Mesothelial cell of epicardium (in vitro differentiated cells): ENCODE measurements around the gene ZPR1. TPM values are rescaled to one million over a fixed set of nuclear protein-coding genes. Genes with fewer than 3 reads are reported as not detected.
"Not testable (repeated sequence)": the region's sequence is repeated elsewhere in the genome, so short reads cannot be mapped to it uniquely, and the experiment has no call there.

Source experiments
- DNase-seq, 2 experiments: peaks; one replicate each; pipeline ENCODE4 v3.0.0; 2021; ENCODE audit warnings: low spot score in 2 of 2; ENCODE audit not compliant: unreplicated experiment in 2 of 2
- H3K27ac Mint-ChIP-seq: 2 replicates; pipeline ENCODE4 v1.8.0; 2021; ENCODE audit warnings: mixed read lengths
- H3K27me3 Mint-ChIP-seq: 2 replicates; pipeline ENCODE4 v1.8.0; 2021; ENCODE audit warnings: low read depth, mixed read lengths
- H3K36me3 Mint-ChIP-seq: 2 replicates; pipeline ENCODE4 v1.8.0; 2021; ENCODE audit warnings: mixed read lengths
- H3K4me1 Mint-ChIP-seq: 2 replicates; pipeline ENCODE4 v1.8.0; 2021; ENCODE audit warnings: mixed read lengths
- H3K4me3 Mint-ChIP-seq: 2 replicates; pipeline ENCODE4 v1.8.0; 2021; ENCODE audit warnings: mild to moderate bottlenecking, moderate library complexity, mixed read lengths
- H3K9me3 Mint-ChIP-seq: 2 replicates; pipeline ENCODE4 v1.8.0; 2021; ENCODE audit warnings: mixed read lengths
- total RNA-seq: library from RNA; stranded (reverse); gene quantifications from 3 replicates; pipeline ENCODE4 v1.2.1, GENCODE V29; 2021
- TF ChIP-seq, protein P1 (sequence below): fragments of 200-600 bp; sonication (generic); IDR thresholded peaks from one replicate; pipeline ENCODE4 v1.5.0; 2021; ENCODE audit warnings: antibody characterized with exemption; ENCODE audit not compliant: unreplicated experiment

Gene ZPR1
- total RNA-seq, 1 donor from 2014 or later = 40.9 TPM

DNA sequence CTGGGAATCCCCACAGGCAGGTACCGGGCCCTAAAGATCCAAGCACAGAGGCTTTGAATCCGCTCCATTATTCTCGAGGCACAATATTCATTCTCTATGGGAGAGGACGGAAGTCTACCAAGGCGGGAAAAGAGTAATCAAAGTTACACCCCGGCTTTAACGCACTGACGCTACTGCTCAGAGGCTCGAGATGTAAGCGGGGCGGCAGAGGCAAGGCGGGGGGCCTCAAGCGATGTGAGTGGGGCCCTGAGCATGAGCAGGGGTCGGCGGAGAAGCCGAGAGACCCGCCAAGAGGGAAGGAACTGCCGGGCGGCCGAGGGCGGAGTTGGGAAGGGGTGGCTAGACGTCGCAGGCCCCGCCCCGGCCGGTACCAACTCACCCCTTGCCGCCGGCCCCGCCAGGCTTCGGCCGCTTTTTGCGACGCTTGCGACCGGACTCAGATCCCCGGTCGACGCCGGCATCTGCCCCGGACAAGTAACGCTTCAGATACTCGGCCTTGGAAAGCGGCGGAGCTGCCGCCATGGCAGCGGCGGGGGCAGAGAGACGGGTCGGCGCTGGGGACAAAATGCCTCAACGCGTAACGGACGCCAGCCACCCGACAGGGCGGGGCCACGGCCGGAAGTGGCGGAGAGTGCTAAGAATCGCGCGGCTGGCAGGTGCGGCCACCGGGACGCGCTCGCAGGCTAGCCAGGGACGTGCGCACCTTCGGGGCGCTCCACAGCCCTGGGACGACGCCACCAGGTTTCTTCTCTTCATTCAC is 15.2 kb downstream of the ZPR1 start, which contains the start of gene BUD13:
Gene BUD13 (minus strand): TSS at position 545 of the 760 bp plus-strand sequence. CDS start 23 bp downstream, at position 522.
- TF ChIP-seq, protein P1, sequence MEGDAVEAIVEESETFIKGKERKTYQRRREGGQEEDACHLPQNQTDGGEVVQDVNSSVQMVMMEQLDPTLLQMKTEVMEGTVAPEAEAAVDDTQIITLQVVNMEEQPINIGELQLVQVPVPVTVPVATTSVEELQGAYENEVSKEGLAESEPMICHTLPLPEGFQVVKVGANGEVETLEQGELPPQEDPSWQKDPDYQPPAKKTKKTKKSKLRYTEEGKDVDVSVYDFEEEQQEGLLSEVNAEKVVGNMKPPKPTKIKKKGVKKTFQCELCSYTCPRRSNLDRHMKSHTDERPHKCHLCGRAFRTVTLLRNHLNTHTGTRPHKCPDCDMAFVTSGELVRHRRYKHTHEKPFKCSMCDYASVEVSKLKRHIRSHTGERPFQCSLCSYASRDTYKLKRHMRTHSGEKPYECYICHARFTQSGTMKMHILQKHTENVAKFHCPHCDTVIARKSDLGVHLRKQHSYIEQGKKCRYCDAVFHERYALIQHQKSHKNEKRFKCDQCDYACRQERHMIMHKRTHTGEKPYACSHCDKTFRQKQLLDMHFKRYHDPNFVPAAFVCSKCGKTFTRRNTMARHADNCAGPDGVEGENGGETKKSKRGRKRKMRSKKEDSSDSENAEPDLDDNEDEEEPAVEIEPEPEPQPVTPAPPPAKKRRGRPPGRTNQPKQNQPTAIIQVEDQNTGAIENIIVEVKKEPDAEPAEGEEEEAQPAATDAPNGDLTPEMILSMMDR = no peak
- Mint-ChIP-seq H3K27ac (peak within 1 kb of the TSS; percentile 99), H3K27me3 (no peaks in the 10 kb centered on the region), H3K4me3 (peak within 1 kb of the TSS; percentile 97), H3K9me3 (no peaks in the 10 kb centered on the region), H3K36me3 (peaks cover 10% of the 10 kb centered on the region), H3K4me1 (peaks cover 24% of the 10 kb centered on the region)
- DNase-seq = peak; percentile 84 to 93

DNA sequence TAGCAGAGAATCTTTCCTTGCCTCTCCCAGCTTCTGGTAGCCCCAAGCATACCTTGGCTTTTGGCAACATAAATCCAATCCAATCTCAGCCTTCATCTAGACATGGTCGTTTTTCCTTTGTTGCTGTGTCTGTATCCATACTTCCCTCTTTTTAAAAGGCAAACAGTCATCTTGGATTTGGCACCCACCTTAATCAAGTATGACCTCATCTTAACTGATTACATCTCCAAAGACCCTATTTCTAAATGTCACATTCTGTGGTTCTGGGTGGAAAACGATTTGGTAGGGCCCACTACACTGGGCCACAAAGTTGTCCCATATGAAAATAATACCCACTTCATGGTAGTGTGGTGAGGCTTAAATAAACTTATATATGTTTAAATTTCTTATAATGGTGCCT is 15.9 kb downstream of the ZPR1 start:
- no peaks in the 10 kb centered on the region for H3K27me3 Mint-ChIP-seq
- TF ChIP-seq, protein P1 = no peak
- H3K36me3 Mint-ChIP-seq = peaks cover 8% of the 10 kb centered on the region
- no peaks in the 10 kb centered on the region for H3K9me3 Mint-ChIP-seq
- peaks cover 24% of the 10 kb centered on the region for H3K4me1 Mint-ChIP-seq
- peak overlapping the region; percentile 99 for H3K27ac Mint-ChIP-seq
- no peak for DNase-seq
- H3K4me3 Mint-ChIP-seq = peak overlapping the region; percentile 97

DNA sequence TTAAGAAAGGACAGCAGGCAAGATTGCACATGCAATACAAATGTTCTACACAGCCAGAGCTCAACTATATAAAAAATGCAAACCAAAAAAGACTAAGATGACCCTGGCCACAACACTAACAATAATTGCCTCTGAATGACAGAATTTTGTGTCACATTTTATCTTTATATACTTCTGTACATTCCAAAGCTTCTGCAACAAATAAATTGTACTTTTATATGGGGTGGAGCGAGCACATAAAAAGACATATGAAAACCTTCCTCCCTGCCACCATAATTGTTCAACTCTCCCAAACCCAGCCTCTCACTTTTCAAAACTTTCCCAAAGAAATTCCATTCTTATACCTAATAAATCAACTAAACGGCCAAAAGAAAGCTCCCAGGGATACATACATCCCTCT is 25.7 kb downstream of the ZPR1 start:
- Mint-ChIP-seq H3K4me1 (no peaks in the 10 kb centered on the region), H3K27ac (no peak overlapping the region), H3K9me3 (no peaks in the 10 kb centered on the region), H3K4me3 (no peak overlapping the region), H3K36me3 (peaks cover 39% of the 10 kb centered on the region), H3K27me3 (no peaks in the 10 kb centered on the region)
- DNase-seq = no peak
- TF ChIP-seq, protein P1 = no peak

DNA sequence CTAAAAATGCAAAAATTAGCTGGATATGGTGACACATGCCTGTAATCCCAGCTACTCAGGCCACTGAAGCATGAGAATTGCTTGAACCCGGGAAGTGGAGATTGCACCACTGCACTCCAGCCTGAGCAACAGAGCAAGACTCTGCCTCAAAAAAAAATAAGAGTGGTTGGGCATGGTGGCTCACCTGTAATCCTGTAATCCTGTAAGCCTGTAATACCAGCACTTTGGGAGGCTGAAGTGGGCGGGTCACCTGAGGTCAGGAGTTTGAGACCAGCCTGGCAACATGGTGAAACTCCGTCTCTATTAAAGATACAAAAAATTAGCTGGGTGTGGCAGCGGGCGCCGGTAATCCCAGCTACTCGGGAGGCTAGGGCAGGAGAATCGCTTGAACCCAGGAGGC is 31.8 kb downstream of the ZPR1 start:
- not testable (repeated sequence) for H3K27me3 Mint-ChIP-seq, H3K27ac Mint-ChIP-seq, H3K4me3 Mint-ChIP-seq, H3K4me1 Mint-ChIP-seq, H3K9me3 Mint-ChIP-seq, DNase-seq
- H3K36me3 Mint-ChIP-seq = peaks cover 38% of the 10 kb centered on the region

DNA sequence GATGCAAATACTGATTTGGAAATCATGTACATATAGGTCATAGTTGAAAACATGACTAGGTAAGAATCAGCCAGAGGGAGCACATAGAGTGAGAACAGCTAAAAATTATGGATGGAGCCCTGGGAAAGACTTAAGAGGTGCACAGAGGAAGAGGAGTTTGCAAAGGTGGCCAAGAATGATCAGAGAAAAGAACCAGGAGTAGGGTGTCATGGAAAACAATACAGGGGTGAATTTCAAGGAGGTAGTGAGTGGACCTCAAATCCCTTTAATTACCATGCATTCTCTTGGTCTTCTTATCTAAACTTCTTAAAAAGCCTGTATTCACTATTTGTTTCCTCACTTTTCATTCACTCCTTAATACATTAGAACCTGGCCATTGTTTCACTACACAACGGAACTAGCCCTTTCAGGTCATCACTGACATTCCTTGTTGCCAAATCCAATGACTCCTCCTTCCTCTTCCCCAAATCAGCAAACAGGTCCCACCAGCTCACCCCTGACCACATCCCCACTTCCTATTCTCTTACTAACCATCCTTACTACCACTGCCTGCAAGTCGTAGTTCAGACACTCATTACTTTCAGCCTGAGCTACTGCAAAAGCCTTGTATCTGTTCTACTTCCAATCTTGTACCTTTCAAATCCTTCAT is 37.6 kb downstream of the ZPR1 start:
- peaks cover 26% of the 10 kb centered on the region for H3K36me3 Mint-ChIP-seq
- H3K27ac Mint-ChIP-seq = no peak overlapping the region
- H3K9me3 Mint-ChIP-seq = no peaks in the 10 kb centered on the region
- H3K4me3 Mint-ChIP-seq = no peak overlapping the region
- no peaks in the 10 kb centered on the region for H3K27me3 Mint-ChIP-seq
- DNase-seq = no peak
- TF ChIP-seq, protein P1 = no peak
- no peaks in the 10 kb centered on the region for H3K4me1 Mint-ChIP-seq

DNA sequence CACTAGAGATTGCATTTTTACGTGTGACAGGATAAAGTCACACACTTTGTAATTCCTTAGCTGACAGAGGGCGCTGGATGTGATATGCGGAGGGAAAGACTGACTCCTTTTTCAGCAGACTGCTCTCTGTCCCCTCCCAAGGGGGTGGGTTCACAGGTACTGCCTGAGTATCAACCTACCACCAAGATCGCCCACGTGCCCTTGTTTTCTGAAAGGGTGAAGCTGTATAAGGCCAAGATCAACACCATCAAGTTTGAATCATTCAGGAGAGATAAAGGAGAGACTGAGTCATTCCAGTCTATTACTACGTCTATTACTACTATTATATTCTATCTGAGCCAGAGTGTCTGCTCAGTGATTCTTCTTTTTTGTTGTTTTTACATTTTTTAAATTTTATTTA is 45.7 kb downstream of the ZPR1 start:
- H3K36me3 Mint-ChIP-seq = peaks cover 12% of the 10 kb centered on the region
- H3K4me1 Mint-ChIP-seq = peaks cover 12% of the 10 kb centered on the region
- no peaks in the 10 kb centered on the region for H3K9me3 Mint-ChIP-seq
- H3K27me3 Mint-ChIP-seq = no peaks in the 10 kb centered on the region
- H3K4me3 Mint-ChIP-seq = no peak overlapping the region
- peak overlapping the region; percentile 75 for H3K27ac Mint-ChIP-seq
- TF ChIP-seq, protein P1 = no peak
- DNase-seq = no peak
